ES-I3 (cell line): Measurements from ENCODE around the gene NDUFA9.

ENCODE experiments used
- H3K36me3 ChIP-seq: 2 replicates; pipeline ENCODE4 v1.6.1; 2013; ENCODE audit warnings: mild to moderate bottlenecking, low read length, control low read depth, moderate library complexity; ENCODE audit not compliant: insufficient read depth
- H3K4me1 ChIP-seq: 2 replicates; pipeline ENCODE4 v1.6.1; 2013; ENCODE audit warnings: mild to moderate bottlenecking, control low read depth, low read length; ENCODE audit not compliant: insufficient read depth
- H3K9ac ChIP-seq: 2 replicates; pipeline ENCODE4 v1.6.1; 2013; ENCODE audit warnings: low read depth, mild to moderate bottlenecking, low read length, moderate library complexity
- H3K9me3 ChIP-seq: 2 replicates; pipeline ENCODE4 v1.6.1; 2013; ENCODE audit warnings: mild to moderate bottlenecking, low read length, moderate library complexity; ENCODE audit not compliant: control insufficient read depth, insufficient read depth

NDUFA9 gene

GRCh38 chr12:4648501-4649357 is at the start of gene NDUFA9, which contains the start of gene AKAP3:
TSS of gene NDUFA9 (plus strand) at chr12:4649114. CDS start at chr12:4649127, 13 bp downstream.
TSS of gene AKAP3 (minus strand) at chr12:4649051. CDS start at chr12:4638196, 10,855 bp downstream.
- Histone ChIP-seq H3K9me3 (no peaks in the 10 kb centered on the region), H3K4me1 (peaks cover 12% of the 10 kb centered on the region; the same call in 1 of the 2 replicates), H3K36me3 (no peaks in the 10 kb centered on the region), H3K9ac (peak within 1 kb of the TSS; percentile 77)

- no peak overlapping the region for H3K9ac ChIP-seq
- no peaks in the 10 kb centered on the region for H3K36me3 ChIP-seq
- no peaks in the 10 kb centered on the region for H3K9me3 ChIP-seq
- H3K4me1 ChIP-seq, result no peaks in the 10 kb centered on the region
Measured at GRCh38 chr12:4603421-4603820, 45.5 kb upstream of the NDUFA9 start.

- no peaks in the 10 kb centered on the region for H3K4me1 ChIP-seq
- H3K9me3 ChIP-seq, result no peaks in the 10 kb centered on the region
- H3K36me3 ChIP-seq, result no peaks in the 10 kb centered on the region
- H3K9ac ChIP-seq, result no peak overlapping the region
Measured at GRCh38 chr12:4603946-4604345, 45.0 kb upstream of the NDUFA9 start.

GRCh38 chr12:4604684-4605193 is 44.2 kb upstream of the NDUFA9 start:
- Histone ChIP-seq H3K9ac (peak overlapping the region; percentile 94), H3K9me3 (no peaks in the 10 kb centered on the region), H3K36me3 (no peaks in the 10 kb centered on the region), H3K4me1 (no peaks in the 10 kb centered on the region)

- Histone ChIP-seq H3K4me1 (no peaks in the 10 kb centered on the region), H3K9ac (no peak overlapping the region), H3K9me3 (no peaks in the 10 kb centered on the region), H3K36me3 (no peaks in the 10 kb centered on the region)
Measured at GRCh38 chr12:4607056-4607455, 41.9 kb upstream of the NDUFA9 start.

DNA sequence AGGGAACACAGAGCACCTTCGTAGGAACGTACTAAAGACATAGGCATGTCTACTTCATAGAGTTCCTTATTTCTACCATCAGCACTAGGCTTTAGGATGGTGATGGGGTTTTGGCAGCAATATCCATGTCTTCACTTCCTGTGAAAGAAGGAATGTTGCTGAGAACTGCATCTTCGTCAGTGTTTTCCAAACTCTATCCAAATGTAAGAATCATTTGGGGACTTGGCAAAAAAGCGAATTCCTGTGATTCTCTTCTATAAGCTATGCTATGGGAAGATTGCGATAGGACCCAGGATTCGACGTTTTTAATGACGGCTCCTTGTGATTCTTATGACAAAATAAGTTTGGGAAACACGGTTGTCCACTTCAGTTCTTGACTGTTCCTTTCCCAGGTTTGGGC is 39.8 kb upstream of the NDUFA9 start:
- no peaks in the 10 kb centered on the region for H3K36me3 ChIP-seq
- H3K9me3 ChIP-seq, result no peaks in the 10 kb centered on the region
- no peaks in the 10 kb centered on the region for H3K4me1 ChIP-seq
- H3K9ac ChIP-seq, result no peak overlapping the region

DNA sequence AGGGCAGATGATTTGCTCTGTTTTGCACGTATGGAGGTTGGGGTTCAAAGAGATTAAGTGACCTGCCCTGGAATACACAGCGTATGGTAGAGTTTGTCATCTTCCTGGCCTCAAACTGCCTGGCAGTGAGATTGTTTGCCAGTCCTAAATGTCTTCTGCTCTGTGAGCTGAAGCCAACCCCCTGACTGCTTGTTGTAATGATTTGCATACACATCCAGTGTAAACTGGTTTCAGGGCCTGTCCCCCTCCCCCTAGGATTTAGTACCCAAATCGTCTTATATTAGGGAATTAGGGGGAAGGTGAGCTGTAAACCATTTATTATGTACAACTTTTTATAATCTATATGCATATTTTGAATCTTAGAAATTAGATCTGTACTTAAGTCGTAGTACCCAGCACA is 38.4 kb upstream of the NDUFA9 start:
- no peaks in the 10 kb centered on the region for H3K9me3 ChIP-seq
- no peaks in the 10 kb centered on the region for H3K4me1 ChIP-seq
- H3K9ac ChIP-seq, result no peak overlapping the region
- H3K36me3 ChIP-seq, result no peaks in the 10 kb centered on the region

GRCh38 chr12:4615667-4616066 is 33.2 kb upstream of the NDUFA9 start:
- H3K4me1 ChIP-seq, result no peaks in the 10 kb centered on the region
- no peaks in the 10 kb centered on the region for H3K36me3 ChIP-seq
- no peaks in the 10 kb centered on the region for H3K9me3 ChIP-seq
- no peak overlapping the region for H3K9ac ChIP-seq

GRCh38 chr12:4621511-4621910 is 27.4 kb upstream of the NDUFA9 start:
- Histone ChIP-seq H3K9me3 (no peaks in the 10 kb centered on the region), H3K9ac (no peak overlapping the region), H3K36me3 (no peaks in the 10 kb centered on the region), H3K4me1 (no peaks in the 10 kb centered on the region)

DNA sequence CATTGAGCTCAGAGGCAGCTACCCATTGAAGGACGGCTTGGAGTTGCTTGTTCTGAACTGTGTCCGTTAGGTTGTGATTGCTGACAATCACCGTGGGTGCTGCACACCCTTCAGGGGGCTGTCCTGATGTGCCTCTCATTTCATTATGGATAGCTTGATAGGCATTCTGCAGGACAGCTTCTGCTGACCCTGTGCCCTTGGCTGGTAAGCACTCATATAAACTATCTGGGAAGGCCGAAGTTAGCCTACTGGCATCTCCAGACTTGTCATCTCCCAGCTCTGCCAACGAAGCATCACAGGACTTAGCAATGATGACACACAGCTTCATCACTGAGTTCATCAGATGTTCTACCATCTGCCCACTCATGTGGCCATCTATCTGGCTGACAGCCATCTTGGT is 22.4 kb upstream of the NDUFA9 start:
- Histone ChIP-seq H3K9ac (no peak overlapping the region), H3K9me3 (no peaks in the 10 kb centered on the region), H3K36me3 (no peaks in the 10 kb centered on the region), H3K4me1 (0 out of 2 replicates have a peak, but pooled peaks cover 7% of the 10 kb centered on the region)

GRCh38 chr12:4628406-4628805 is 20.5 kb upstream of the NDUFA9 start:
- Histone ChIP-seq H3K4me1 (0 out of 2 replicates have a peak, but pooled peaks cover 7% of the 10 kb centered on the region), H3K9me3 (no peaks in the 10 kb centered on the region), H3K36me3 (no peaks in the 10 kb centered on the region), H3K9ac (no peak overlapping the region)

- no peaks in the 10 kb centered on the region for H3K36me3 ChIP-seq
- H3K9ac ChIP-seq, result no peak overlapping the region
- 0 out of 2 replicates have a peak, but pooled peaks cover 7% of the 10 kb centered on the region for H3K4me1 ChIP-seq
- H3K9me3 ChIP-seq, result no peaks in the 10 kb centered on the region
Measured at GRCh38 chr12:4630262-4630661, 18.7 kb upstream of the NDUFA9 start.

DNA sequence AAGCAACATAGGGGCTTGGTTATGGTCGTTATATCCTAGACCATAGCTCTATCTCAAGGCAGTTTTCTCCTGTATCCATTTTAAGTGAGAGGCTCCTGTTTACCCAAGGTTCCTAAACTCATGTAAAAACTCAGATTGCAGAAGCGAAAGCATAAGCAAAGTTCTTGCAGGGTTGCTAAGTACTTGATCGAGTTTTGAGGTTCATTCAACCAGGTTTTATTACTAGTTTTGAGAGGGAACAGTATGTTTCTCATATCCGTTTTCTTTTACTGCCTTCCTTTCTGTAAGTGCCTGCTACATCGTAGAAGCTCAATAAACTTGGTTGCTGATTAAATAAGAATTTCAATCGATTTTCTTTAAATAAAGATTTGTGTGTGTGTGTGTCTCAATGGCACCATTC is 5.2 kb upstream of the NDUFA9 start:
- H3K4me1 ChIP-seq, result peaks cover 9% of the 10 kb centered on the region; the same call in 1 of the 2 replicates
- H3K36me3 ChIP-seq, result no peaks in the 10 kb centered on the region
- no peaks in the 10 kb centered on the region for H3K9me3 ChIP-seq
- no peak overlapping the region for H3K9ac ChIP-seq

- no peaks in the 10 kb centered on the region for H3K9me3 ChIP-seq
- H3K9ac ChIP-seq, result no peak overlapping the region
- peaks cover 9% of the 10 kb centered on the region; the same call in 1 of the 2 replicates for H3K4me1 ChIP-seq
- H3K36me3 ChIP-seq, result no peaks in the 10 kb centered on the region
Measured at GRCh38 chr12:4645023-4645422, 3.9 kb upstream of the NDUFA9 start.

GRCh38 chr12:4648104-4648500 is 812 bp upstream of the NDUFA9 start:
- peaks cover 9% of the 10 kb centered on the region; the same call in 1 of the 2 replicates for H3K4me1 ChIP-seq
- no peaks in the 10 kb centered on the region for H3K9me3 ChIP-seq
- H3K9ac ChIP-seq, result peak overlapping the region; percentile 77
- H3K36me3 ChIP-seq, result no peaks in the 10 kb centered on the region
